ENCODE results near the gene REXO4. TPM values are rescaled to one million over a fixed set of nuclear protein-coding genes. Genes with fewer than 3 reads are reported as not detected.

REXO4 gene
- total RNA-seq, 1 donor from 2014 or later = 22.5 TPM

DNA sequence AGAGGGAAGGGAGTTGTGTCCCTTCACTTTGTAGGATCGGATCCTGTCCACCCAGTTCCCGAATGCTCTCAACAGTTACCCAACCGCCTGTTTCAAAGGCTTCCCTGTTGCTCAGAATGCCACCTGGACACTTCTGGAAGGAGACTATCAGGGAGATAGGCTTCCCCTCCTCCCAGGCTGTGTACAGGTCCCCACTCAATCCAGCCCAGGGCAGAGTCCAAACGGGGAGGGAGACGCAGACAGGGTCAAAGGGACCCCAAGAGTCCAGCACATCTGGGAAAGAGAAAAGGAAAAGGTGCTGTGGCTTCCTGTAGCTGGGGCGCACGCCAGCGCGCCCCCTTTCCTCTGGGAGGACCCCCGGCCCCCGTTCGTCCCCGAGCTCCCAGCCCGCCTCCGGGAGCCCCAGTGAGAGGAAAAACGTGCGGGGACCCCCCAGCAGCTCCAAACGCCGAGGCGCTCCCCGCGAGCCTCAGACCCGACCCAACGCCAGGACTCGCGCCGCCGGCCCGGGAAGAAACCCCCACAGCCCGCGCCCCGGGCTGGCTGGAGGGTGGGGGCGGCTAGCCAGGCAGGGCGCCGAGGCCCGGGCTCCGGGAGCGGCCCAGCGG, 42.6 kb downstream of the REXO4 start:
- H3K36me3 Mint-ChIP-seq (ENCODE audit: low read depth, unreplicated experiment) = peaks cover 5% of the 10 kb centered on the region
- peak overlapping the region; percentile 99 for H3K4me3 Mint-ChIP-seq (ENCODE audit: unreplicated experiment)
- Histone ChIP-seq H3K27me3 (ENCODE audit: insufficient read depth, low read length) (no peaks in the 10 kb centered on the region), H3K79me2 (ENCODE audit: insufficient read depth, low read length) (peaks cover 57% of the 10 kb centered on the region), H2AFZ (ENCODE audit: low read depth, low read length) (no peak overlapping the region), H4K20me1 (ENCODE audit: insufficient read depth, low read length) (peaks cover 51% of the 10 kb centered on the region), H3K9ac (ENCODE audit: low read length) (peak overlapping the region; percentile 99), H3K4me1 (ENCODE audit: insufficient read depth, low read length) (peaks cover 37% of the 10 kb centered on the region), H3K27ac (ENCODE audit: low read depth, low read length) (peak overlapping the region; percentile 92), H3K36me3 (ENCODE audit: insufficient read depth, low read length) (peaks cover 22% of the 10 kb centered on the region), H3K9me3 (ENCODE audit: insufficient read depth, low read depth, low read length) (no peaks in the 10 kb centered on the region), H3K4me2 (ENCODE audit: low read length) (peak overlapping the region; percentile 84), H3K4me3 (ENCODE audit: insufficient read depth, low read depth, low read length) (peak overlapping the region; percentile 83)
- TF ChIP-seq EZH2 (IDR thresholded peaks at IDR 0.05; ENCODE audit: insufficient read depth, low read length) = no peak
- TF ChIP-seq, protein P1, sequence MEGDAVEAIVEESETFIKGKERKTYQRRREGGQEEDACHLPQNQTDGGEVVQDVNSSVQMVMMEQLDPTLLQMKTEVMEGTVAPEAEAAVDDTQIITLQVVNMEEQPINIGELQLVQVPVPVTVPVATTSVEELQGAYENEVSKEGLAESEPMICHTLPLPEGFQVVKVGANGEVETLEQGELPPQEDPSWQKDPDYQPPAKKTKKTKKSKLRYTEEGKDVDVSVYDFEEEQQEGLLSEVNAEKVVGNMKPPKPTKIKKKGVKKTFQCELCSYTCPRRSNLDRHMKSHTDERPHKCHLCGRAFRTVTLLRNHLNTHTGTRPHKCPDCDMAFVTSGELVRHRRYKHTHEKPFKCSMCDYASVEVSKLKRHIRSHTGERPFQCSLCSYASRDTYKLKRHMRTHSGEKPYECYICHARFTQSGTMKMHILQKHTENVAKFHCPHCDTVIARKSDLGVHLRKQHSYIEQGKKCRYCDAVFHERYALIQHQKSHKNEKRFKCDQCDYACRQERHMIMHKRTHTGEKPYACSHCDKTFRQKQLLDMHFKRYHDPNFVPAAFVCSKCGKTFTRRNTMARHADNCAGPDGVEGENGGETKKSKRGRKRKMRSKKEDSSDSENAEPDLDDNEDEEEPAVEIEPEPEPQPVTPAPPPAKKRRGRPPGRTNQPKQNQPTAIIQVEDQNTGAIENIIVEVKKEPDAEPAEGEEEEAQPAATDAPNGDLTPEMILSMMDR (IDR thresholded peaks at IDR 0.05; ENCODE audit: insufficient read depth, low read depth, low read length) = no peak
- H3K27me3 Mint-ChIP-seq (ENCODE audit: low read depth, unreplicated experiment) = no peaks in the 10 kb centered on the region
- H3K4me1 Mint-ChIP-seq (ENCODE audit: low read depth, unreplicated experiment) = peaks cover 32% of the 10 kb centered on the region
- FAIRE-seq (no peak), DNase-seq (ENCODE audit: low read depth) (peak; percentile 17)
- H3K9me3 Mint-ChIP-seq (ENCODE audit: unreplicated experiment) = no peaks in the 10 kb centered on the region
- peak overlapping the region; percentile 99 for H3K27ac Mint-ChIP-seq (ENCODE audit: unreplicated experiment)

DNA sequence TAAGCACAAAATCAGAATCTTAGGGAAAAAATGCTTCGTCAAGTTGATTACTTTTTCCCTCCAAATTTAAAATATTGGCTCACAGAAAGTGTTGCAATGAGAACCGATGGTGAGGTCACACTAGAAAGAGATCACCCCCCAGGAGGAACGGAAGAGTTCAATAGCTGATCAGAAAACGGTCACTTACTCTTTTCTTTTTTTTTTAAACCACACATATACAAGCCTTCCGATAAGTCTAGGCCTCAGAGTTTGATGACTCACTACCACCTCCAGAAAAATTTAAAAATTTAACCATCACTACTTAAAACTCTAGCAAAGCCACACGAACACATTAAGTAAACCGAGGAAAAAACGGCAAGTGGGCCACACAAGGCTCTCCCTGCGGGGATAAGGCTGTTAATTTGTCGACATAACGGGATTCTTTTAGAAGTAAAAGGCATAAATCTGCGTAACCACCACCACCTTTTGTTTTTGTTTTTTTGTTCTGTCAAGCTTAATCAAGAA, 43.1 kb downstream of the REXO4 start:
- Mint-ChIP-seq H3K36me3 (ENCODE audit: low read depth, unreplicated experiment) (peaks cover 11% of the 10 kb centered on the region), H3K9me3 (ENCODE audit: unreplicated experiment) (no peaks in the 10 kb centered on the region), H3K27ac (ENCODE audit: unreplicated experiment) (peak overlapping the region; percentile 99), H3K27me3 (ENCODE audit: low read depth, unreplicated experiment) (no peaks in the 10 kb centered on the region), H3K4me1 (ENCODE audit: low read depth, unreplicated experiment) (peaks cover 36% of the 10 kb centered on the region), H3K4me3 (ENCODE audit: unreplicated experiment) (peak overlapping the region; percentile 99)
- H2AFZ ChIP-seq (ENCODE audit: low read depth, low read length) = no peak overlapping the region
- peak overlapping the region; percentile 99 for H3K9ac ChIP-seq (ENCODE audit: low read length)
- peaks cover 24% of the 10 kb centered on the region for H3K36me3 ChIP-seq (ENCODE audit: insufficient read depth, low read length)
- no peaks in the 10 kb centered on the region for H3K9me3 ChIP-seq (ENCODE audit: insufficient read depth, low read depth, low read length)
- TF ChIP-seq EZH2 (IDR thresholded peaks at IDR 0.05; ENCODE audit: insufficient read depth, low read length) = no peak
- TF ChIP-seq, protein P1 (IDR thresholded peaks at IDR 0.05; ENCODE audit: insufficient read depth, low read depth, low read length) = no peak
- peak overlapping the region; percentile 83 for H3K4me3 ChIP-seq (ENCODE audit: insufficient read depth, low read depth, low read length)
- H3K27me3 ChIP-seq (ENCODE audit: insufficient read depth, low read length) = no peaks in the 10 kb centered on the region
- H3K4me2 ChIP-seq (ENCODE audit: low read length) = peak overlapping the region; percentile 84
- H3K4me1 ChIP-seq (ENCODE audit: insufficient read depth, low read length) = peaks cover 37% of the 10 kb centered on the region
- peaks cover 62% of the 10 kb centered on the region for H3K79me2 ChIP-seq (ENCODE audit: insufficient read depth, low read length)
- peak overlapping the region; percentile 92 for H3K27ac ChIP-seq (ENCODE audit: low read depth, low read length)
- H4K20me1 ChIP-seq (ENCODE audit: insufficient read depth, low read length) = peaks cover 57% of the 10 kb centered on the region
- FAIRE-seq (no peak), DNase-seq (ENCODE audit: low read depth) (peak; percentile 75)

GRCh38 chr9:133372144-133372543, 45.7 kb downstream of the REXO4 start:
- no peak for TF ChIP-seq EZH2 (IDR thresholded peaks at IDR 0.05; ENCODE audit: insufficient read depth, low read length)
- TF ChIP-seq, protein P1 (IDR thresholded peaks at IDR 0.05; ENCODE audit: insufficient read depth, low read depth, low read length) = no peak
- Mint-ChIP-seq H3K4me3 (ENCODE audit: unreplicated experiment) (peak overlapping the region; percentile 20), H3K27ac (ENCODE audit: unreplicated experiment) (peak overlapping the region; percentile 34), H3K9me3 (ENCODE audit: unreplicated experiment) (no peaks in the 10 kb centered on the region), H3K4me1 (ENCODE audit: low read depth, unreplicated experiment) (peaks cover 48% of the 10 kb centered on the region), H3K36me3 (ENCODE audit: low read depth, unreplicated experiment) (peaks cover 15% of the 10 kb centered on the region), H3K27me3 (ENCODE audit: low read depth, unreplicated experiment) (no peaks in the 10 kb centered on the region)
- FAIRE-seq (no peak), DNase-seq (ENCODE audit: low read depth) (no peak)
- Histone ChIP-seq H3K27me3 (ENCODE audit: insufficient read depth, low read length) (no peaks in the 10 kb centered on the region), H3K36me3 (ENCODE audit: insufficient read depth, low read length) (peaks cover 30% of the 10 kb centered on the region), H3K4me2 (ENCODE audit: low read length) (peak overlapping the region; percentile 75), H3K27ac (ENCODE audit: low read depth, low read length) (peak overlapping the region; percentile 7), H3K4me1 (ENCODE audit: insufficient read depth, low read length) (peaks cover 46% of the 10 kb centered on the region), H3K79me2 (ENCODE audit: insufficient read depth, low read length) (peaks cover 88% of the 10 kb centered on the region), H3K4me3 (ENCODE audit: insufficient read depth, low read depth, low read length) (no peak overlapping the region), H3K9ac (ENCODE audit: low read length) (peak overlapping the region; percentile 44), H3K9me3 (ENCODE audit: insufficient read depth, low read depth, low read length) (no peaks in the 10 kb centered on the region), H2AFZ (ENCODE audit: low read depth, low read length) (no peak overlapping the region), H4K20me1 (ENCODE audit: insufficient read depth, low read length) (peaks cover 82% of the 10 kb centered on the region)

Measured in astrocyte (in vitro differentiated cells and primary cell).